GM19328 (cell line): ENCODE data around the gene NAV2.

Experiments used
- ATAC-seq: cut with Tn5 transposase; IDR thresholded peaks from one replicate; pipeline ENCODE4 v1.9.1; 2021; ENCODE audit warnings: mild to moderate bottlenecking, moderate library complexity; ENCODE audit not compliant: unreplicated experiment

Gene NAV2

DNA sequence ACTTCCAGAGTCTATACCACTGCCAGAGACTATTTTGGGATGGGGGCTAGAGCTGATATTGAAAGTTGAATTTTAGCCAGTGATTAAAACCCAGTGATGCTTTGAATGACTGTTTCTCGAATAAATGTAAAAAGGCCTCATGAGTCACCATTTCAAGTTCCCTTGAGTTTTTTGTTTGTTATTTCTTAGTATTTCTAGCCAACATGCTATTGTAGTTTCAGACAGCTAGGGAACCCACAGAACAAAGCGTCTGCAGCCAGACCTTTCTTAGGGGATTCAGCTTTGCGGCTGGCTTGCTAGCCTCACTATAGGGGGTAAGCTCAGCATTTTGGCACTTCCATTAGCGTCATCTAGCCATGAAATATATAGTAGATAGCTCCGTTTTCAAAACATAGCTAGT is 381.1 kb downstream of the NAV2 start:
- no peak for ATAC-seq

DNA sequence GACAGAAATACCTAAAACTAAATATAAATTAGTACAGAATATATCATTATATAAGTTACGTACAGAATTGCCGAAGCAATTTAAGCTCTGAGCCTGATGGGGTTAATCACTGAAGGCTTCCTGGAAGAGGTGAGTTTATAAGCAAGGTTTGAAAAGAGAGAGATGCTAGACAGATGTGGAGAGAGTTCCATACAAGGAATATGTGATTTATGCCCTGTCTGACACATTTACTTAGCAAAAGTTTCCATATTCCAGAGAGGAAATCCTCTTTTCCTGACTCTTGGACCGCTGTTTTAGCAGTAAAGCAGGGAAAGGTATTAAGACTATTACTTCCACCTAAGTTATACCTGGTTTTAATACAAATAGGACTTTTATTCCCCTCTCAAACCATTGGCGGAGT is 382.6 kb downstream of the NAV2 start:
- no peak for ATAC-seq

DNA sequence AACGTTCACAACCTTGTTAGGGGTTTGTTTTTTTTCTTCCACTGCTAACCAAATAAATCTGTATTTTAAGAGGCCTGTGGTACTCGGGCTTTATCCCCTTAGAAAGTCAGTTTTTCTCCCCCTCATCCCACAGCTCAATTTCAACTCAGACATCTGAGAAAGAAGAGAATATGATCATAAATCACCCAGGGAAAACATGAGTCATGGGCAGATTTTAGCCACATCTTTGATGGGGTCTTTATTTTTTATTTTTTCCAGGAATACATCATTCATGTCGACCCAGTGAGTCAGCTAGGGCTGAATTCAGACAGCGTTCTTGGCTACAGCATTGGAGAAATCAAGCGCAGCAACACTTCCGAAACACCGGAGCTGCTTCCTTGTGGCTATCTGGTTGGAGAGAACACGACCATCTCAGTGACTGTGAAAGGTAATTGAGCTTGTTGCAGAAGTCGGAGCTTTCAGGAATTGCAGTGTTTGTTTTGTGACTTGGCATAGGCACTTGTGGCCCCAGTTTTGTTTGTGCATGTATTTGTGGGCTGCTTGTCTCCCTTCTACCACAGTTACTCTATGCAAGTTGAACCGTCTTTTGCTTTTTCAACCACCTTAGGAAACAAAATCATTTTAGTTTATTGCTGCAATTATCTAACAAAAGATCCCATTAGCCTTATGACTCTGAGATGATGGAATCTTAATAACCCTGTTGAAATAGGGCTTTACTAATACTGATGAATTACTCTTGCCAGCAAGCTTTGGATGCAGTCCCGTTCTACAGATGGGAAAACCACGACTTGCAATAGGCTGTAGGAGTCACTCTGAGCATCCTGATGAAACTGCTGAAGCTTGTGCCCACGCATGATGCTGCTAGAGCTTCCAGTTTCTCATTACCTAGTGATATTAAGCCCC is 384.9 kb downstream of the NAV2 start:
- no peak for ATAC-seq

DNA sequence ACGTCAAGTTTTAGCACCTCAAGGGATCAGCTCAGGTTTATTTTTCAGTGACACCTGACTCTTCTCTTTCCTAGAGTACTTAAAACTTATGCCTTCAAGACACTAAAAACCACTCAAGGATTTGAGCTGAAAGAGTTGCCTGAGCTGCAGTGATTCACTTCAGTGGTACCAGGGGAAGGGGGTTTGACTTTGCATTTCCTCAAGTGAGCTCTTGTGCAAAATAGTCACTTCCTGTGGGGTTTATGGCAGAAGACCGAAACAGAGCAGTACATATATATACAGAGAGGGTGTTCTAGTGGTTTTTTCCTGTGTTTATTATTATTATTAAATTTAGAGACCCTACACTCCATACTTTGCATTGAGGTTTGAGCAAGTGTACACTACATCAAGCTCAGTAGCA is 386.9 kb downstream of the NAV2 start:
- ATAC-seq, result no peak

DNA sequence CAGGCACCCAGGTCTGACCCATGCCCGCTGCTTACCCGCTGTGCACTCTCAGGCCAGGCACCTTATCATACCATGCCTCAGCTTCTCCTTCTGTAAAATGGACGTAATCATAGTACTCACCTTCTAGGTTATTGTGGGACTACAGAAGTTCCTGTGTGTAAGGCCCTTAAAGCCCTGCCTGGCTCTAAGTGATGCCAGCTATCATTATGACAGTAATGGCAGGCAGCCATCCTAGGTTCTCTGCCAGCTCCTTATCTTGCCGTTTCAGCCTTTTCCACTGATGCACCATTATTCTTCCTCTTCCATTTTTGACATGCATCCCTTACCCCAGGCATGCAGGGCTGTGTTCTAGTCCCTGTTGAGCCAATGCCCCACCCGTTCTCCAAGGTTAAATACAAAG is 389.8 kb downstream of the NAV2 start:
- no peak for ATAC-seq

DNA sequence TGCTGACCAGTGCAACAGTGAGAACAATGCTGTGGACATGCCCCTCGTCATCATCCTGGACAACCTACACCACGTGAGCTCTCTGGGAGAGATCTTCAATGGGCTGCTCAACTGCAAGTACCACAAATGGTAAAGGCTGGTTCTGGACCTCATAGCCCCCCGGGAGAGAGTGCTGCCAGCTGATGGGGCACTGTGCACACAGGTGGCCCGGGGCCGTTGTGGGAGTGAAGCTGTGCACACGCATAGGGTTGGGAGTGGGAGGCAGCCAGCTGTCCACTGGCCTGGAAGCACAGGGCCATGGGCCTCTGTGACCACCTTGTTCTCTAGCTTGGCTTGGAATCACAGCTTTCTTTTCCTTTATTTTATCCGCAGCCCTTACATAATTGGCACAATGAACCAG is 390.6 kb downstream of the NAV2 start:
- ATAC-seq, result no peak

DNA sequence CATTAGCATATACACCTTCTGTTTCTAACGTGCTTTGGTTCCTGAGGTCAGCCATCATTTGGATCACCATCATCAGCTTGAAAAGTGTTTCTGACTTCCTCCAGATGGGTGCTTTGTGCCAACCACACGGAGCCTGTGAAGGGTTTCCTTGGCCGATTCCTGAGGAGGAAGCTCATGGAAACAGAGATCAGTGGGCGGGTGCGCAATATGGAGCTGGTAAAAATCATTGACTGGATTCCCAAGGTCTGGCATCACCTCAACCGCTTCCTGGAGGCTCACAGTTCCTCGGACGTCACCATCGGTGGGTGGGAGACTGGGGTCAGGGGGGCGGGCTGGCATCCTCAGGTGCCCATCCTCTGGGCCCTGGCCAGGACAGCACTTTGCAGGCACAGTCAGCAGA is 392.8 kb downstream of the NAV2 start:
- no peak for ATAC-seq

DNA sequence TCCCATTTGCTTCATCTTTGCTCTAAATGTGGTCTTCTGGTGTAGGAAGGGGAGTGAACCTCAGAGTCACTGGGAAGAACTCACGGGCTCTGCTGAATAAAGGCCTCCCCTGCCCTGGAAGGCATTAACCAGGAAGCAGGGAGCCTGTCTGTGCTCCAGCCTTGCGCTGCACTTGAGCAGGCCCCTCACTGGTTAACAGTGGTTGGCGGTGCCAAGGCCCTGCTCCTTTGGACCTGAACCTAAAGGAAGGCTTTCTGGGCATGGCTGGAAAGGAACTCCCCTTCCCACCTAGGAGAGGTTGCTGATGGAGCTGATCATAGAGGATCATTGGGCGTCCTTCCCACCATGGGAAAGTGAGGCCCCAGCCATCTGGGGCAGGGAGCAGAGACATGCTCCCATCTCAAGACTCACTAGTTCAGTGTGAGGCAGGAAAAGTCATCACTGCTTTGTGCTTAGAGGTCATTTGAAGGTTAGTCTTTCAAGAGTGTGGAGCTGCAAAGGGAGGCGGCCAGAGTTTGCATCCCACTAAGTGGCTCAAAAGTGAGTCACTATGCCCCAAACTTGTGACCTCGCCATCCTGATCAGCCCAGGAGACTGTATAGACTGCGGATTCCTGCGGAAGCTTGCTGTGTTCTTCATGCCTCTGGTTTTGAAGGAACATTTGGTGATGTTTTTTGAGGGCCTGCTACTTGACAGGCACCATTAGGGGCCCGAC is 397.3 kb downstream of the NAV2 start:
- ATAC-seq, result no peak

DNA sequence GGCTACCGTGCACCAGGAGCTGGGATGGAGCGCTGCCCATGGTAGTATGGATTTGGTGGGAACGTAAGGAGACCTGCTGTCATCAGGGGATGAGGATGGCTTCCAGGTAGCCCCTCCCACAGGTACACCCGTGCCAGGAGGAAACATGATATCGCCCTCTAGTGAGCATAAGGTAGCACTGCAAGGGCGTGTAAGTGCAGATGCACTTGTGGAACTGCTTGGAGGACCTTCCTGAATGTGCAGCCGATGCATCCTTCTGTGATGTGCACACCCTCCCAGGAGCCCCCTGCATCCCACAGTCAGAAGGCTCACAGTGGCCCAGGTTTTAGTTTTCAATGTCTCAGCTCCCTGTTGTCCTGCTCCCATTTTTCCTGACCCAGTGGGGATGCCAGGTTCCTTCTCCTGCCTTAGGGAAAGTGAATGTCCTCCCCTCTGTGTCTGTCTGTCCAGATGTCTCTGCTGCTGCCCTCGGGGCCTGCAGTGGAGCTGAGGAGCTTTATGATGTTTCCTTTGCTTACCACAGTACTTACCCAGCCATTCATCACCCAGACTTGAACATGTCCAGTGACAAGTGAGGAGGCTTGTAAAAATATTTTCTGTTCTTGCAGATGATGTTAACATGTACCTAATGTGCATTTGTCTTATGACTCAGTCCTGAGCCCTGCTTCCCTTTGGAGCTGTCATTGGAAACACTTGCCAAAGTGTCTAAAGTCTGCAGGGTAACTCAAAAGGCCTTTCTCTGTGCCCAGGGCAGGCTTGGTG is 398.5 kb downstream of the NAV2 start:
- peak; percentile 83 for ATAC-seq

DNA sequence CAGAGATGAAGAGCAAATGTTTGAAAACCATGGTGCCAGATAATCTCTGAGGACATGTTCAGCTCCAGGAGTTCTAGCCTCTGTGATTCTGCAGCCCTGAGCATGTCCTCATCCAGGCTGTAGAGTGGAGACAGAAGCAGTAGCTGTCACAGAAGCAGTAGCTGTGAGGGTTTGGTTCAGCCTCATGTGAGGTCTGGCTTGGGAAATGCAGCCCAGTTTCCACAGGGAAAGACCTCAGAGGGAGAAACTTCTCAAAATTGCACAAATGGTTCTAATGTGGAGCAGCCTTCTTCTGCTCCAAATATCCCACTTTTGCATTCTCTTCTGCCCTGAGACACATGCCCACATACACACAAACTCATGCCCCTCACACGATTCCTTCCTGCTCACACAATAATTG is 399.2 kb downstream of the NAV2 start:
- no peak for ATAC-seq

DNA sequence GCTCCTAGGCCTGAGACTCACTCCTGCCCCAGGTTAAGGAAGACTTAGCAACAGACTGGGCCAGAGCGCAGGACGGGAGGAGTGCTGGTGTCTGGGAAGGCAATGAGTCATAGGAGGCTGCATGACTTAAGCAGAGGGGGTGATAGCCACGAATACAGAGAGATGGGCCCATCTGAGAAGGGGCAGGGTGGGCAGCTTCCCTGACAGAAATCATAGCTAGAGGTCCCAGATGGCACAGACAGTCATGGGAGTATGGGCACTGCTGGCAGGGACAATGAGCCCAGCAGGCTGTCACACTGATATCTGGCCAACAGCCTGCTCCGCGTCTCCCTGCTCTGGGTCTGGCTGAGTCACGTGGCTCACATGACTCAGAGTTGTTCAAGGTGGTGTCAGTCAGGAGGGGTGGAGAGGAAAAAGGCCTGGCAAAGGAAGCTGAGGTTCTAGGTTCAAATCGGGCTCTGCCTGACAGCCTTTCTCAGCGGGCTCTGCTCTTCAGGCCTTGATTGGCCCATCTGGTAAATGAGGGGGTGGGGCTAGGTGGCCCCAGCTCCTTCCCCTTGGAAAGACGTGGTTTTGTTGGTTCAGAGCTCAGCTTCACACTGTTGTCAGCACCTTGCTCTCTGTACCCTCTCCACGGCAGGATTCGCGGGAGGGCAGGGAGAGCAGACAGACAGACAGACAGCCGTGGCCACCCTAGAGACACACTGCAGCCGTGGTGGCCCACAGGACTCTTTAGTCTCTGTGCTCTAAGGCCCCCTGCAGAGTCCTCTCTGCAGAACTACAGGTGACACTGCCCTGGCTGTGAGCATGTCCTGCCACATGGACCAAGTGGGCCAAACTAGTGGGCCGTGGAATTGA is 399.9 kb downstream of the NAV2 start:
- ATAC-seq, result no peak

DNA sequence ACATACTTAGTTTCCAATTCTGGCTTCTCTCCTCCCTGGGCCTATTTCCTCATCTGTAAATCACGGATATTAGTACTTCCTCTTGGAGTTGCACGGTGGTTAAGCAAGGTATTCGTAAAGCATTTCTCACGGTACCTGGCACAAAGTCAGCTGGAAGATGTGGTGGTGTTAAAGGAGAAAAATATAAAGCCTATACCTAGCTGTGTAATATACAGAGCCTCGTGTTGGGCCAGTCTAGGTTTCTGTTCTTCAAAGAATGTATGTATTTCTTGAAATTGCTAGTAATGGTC is 400.5 kb downstream of the NAV2 start:
- ATAC-seq, result no peak

DNA sequence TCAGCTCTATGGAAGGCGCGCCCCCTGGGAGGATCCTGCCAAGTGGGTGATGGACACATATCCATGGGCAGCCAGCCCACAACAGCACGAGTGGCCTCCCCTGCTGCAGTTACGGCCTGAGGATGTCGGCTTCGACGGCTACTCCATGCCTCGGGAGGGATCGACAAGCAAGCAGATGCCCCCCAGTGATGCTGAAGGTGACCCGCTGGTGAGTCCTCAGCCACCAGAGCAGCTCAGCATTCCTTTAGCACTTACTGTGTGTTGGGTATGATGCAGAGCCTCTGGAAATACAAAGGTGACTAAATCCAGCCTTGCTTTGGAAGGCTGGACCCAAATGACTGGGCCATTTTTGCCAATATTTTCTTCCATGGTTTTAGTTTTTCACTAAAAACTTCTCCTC is 402.0 kb downstream of the NAV2 start:
- ATAC-seq, result no peak

DNA sequence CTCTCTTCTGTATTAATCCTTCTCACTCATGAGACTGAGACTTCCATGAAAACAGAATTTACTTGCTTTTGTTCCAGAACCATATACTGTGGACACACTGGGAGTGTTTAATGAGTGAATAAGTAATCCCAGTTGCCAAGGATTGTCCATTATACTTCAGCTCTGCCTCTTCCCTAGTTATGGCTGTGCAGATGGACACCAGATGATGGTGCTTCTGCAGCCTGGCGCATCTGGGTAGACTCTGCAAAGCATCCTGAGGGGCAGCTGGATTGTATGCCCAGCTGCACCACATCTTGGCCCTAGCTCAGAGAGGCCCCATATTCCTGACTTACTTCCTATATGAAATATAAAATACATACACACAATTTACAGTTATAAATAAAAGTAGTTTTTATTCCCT is 404.2 kb downstream of the NAV2 start:
- no peak for ATAC-seq

DNA sequence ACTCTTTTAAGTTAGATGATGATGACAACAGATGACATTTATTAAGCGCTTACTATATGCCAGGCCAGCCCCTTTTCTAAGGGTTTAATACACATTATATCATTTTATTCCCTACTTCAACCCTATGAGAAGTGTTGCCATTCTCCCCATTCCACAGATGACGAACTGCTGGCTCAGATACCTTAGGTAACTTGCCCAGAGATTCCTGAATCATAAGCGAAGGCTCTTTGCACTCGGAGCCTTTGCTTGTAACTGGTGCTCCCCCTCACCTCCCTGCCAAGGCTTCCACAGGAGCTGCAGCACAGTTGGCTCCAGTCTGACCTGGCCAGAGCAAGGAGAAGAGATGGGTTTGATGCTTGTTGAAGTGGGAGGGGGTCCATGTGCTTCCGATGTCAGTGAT is 404.7 kb downstream of the NAV2 start:
- no peak for ATAC-seq

DNA sequence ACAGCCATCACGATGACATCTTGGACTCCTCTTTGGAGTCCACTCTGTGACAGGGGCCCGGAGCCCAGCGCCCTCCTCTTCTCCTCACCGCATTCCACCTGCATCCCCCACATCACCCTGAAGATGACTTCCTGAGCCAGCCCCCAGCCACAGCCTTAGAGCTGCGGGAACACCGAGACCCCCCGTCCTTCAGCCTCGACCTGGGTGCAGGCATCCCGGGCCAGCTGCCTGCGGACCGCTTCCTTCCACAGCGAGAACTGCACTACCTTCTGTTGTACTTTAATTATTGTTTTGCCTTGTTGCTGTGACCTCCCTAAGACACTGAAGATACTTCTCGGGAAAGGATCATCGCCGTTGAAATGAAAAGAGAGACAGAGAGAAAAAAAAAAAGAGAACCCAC is 405.6 kb downstream of the NAV2 start:
- ATAC-seq, result no peak

DNA sequence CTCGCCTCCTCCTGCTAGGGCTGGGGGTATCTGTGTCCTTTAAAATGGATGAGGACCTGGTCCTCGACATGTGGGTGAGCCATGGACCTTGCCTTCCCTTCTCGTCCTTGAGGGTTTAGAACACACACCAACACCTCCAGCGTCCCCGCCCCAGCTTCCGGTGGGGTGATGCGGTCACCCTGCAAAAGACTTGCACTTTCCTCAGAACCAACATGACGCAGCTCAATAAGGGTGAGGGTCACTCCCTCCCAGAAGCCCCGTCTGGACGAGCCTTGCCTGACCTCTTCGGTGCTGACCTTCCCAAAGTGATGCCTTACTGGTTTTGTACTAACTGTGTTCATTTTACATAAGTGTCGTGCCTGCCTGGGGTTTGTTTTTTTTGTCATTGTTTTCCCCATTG is 406.7 kb downstream of the NAV2 start:
- ATAC-seq, result no peak

DNA sequence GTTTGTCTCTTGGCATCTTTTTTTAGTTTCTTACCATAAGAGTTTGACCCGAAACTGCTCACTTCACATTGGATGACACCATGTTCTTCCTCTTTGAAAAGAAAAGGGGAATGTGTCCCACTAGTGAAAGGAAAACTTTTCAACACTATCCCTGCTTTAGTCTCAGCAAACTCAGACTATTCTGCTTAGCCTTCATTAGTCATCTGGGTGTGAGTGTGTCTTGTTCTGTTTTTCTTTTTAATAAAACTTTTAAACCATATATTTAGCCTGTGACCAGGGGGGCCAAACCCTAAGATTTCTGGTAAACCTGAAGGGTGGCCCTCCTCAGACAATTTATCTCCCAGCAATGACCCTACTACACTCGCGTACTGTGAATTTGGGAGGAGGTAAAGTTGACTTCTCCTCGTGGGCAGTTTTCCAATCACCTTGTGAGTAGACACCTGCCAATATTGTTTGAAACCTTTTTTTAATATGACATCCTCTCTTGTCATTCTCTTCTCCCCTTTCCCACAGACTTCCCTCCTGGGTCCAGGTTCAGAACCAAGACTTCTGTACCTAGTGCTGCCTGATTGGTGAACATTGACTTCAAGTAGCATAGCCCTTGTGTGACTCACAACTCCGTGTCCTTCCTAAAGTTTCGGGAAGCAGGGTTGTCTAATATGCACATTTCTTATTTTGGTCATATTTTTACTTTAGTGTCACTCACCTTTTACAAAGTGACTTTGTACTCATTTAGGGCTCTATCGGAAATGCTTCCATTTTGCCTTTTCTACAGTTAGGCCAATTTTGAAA is 407.7 kb downstream of the NAV2 start:
- ATAC-seq, result no peak

DNA sequence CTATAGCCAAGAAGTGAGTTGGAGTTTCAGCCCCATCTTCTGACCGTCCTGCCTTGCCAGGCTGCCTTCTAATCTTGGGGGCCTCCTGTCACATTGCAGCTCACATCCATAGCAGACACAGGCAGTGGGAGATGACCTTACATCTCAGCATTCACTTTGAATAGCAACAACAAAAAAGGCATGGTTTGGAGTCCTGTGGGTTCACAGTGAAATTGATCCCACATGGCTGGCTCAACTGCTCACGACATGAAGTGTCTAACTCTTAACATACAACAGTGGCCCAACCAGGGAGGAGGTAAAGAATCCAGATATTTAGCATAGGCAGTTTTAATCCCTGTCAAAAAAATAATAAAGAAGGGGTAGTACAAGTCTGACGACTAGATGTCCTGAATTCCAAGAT is 409.5 kb downstream of the NAV2 start:
- no peak for ATAC-seq

DNA sequence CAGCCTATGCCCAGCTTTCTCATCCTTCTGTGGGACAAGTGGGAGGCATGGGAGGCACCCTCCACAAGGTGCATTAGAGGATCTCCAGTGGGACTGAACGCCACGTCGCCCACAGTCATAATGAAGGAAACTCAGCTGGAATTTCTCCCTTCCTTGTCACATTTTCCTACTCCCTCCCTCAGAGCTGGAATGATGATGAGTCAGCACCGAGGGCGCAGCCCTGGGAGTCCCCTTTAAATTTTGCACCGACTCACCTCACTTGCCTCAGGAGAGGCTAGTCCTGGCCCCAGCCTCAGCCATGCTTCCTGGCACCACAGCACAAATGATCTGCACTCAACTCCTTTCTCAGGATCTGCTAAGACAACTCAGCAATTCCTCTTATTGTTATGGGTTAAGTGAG is 413.3 kb downstream of the NAV2 start:
- ATAC-seq, result no peak
